ENCODE data around the gene YY1. TPM values are rescaled to one million over a fixed set of nuclear protein-coding genes. Genes with fewer than 3 reads are reported as not detected.

The YY1 gene
- polyA plus RNA-seq, 3 donors: 13.3 to 35.2 (median 15.7) TPM

GRCh38 chr14:100256339-100256895 lies 17.5 kb downstream of the YY1 start:
- no peaks in the 10 kb centered on the region for H3K27me3 Mint-ChIP-seq (ENCODE audit: low read depth in 3 of 3)
- peaks cover 51% of the 10 kb centered on the region for H3K4me1 Mint-ChIP-seq
- no peaks in the 10 kb centered on the region for H3K9me3 ChIP-seq (replicated peaks in 1 of 2; ENCODE audit: control insufficient read depth in 1 of 2, insufficient read depth in 1 of 2, low read length in 2 of 2)
- H3K79me2 ChIP-seq (ENCODE audit: insufficient read depth, low read length): peaks cover 100% of the 10 kb centered on the region
- intact Hi-C loops (cut with micrococcal nuclease): no loop called here
- no peak overlapping the region for H3K9ac ChIP-seq (ENCODE audit: insufficient read depth, low read length, poor library complexity, severe bottlenecking)
- H4K20me1 ChIP-seq (ENCODE audit: insufficient read depth, low read length): peaks cover 99% of the 10 kb centered on the region
- no peak overlapping the region for H3K4me2 ChIP-seq (replicated peaks; ENCODE audit: extremely low read depth, low read length, poor library complexity, severe bottlenecking)
- no peak overlapping the region for H2AFZ ChIP-seq (ENCODE audit: insufficient read depth, low read depth, low read length, poor library complexity, severe bottlenecking)
- H3K27ac ChIP-seq (ENCODE audit: low read depth in 1 of 2, low read length in 2 of 2): peak overlapping the region in 1 of 2 donors; percentile 14
- H3K4me1 ChIP-seq (ENCODE audit: control insufficient read depth in 1 of 2, insufficient read depth in 2 of 2, low read length in 2 of 2): peaks cover 18 to 23% of the 10 kb centered on the region in 2 donors
- no peak overlapping the region for H3K4me3 ChIP-seq (replicated peaks in 1 of 3; ENCODE audit: low read depth in 2 of 3, low read length in 3 of 3)
- DNase-seq: no peak
- no peak overlapping the region for H3K4me3 Mint-ChIP-seq
- no peaks in the 10 kb centered on the region for H3K36me3 Mint-ChIP-seq
- H3K27ac Mint-ChIP-seq: peak overlapping the region in 2 of 7 donors; percentile 23 to 37
- H3K27me3 ChIP-seq (ENCODE audit: control insufficient read depth in 2 of 2, insufficient read depth in 2 of 2, low read length in 2 of 2): no peaks in the 10 kb centered on the region
- H3K9me3 Mint-ChIP-seq: peaks cover 0 to 3% (median 0%) of the 10 kb centered on the region in 7 donors
- TF ChIP-seq CTCF (IDR thresholded peaks at IDR 0.05): no peak
- H3K36me3 ChIP-seq (replicated peaks in 1 of 2; ENCODE audit: control insufficient read depth in 1 of 2, insufficient read depth in 2 of 2, low read length in 2 of 2): no peaks in the 10 kb centered on the region
- no CpG with 5 or more reads among the region's 3 CpGs for WGBS (ENCODE audit: insufficient coverage)

- Histone ChIP-seq H3K4me1 (ENCODE audit: control insufficient read depth in 1 of 2, insufficient read depth in 2 of 2, low read length in 2 of 2) (peaks cover 7 to 15% of the 10 kb centered on the region in 2 donors), H3K27ac (ENCODE audit: low read depth in 1 of 2, low read length in 2 of 2) (peak overlapping the region in 1 of 2 donors; percentile 7), H3K36me3 (replicated peaks in 1 of 2; ENCODE audit: control insufficient read depth in 1 of 2, insufficient read depth in 2 of 2, low read length in 2 of 2) (peaks cover 31 to 48% of the 10 kb centered on the region in 2 donors), H3K9me3 (replicated peaks in 1 of 2; ENCODE audit: control insufficient read depth in 1 of 2, insufficient read depth in 1 of 2, low read length in 2 of 2) (no peaks in the 10 kb centered on the region), H2AFZ (ENCODE audit: insufficient read depth, low read depth, low read length, poor library complexity, severe bottlenecking) (no peak overlapping the region), H4K20me1 (ENCODE audit: insufficient read depth, low read length) (peaks cover 99% of the 10 kb centered on the region), H3K4me2 (replicated peaks; ENCODE audit: extremely low read depth, low read length, poor library complexity, severe bottlenecking) (no peak overlapping the region), H3K9ac (ENCODE audit: insufficient read depth, low read length, poor library complexity, severe bottlenecking) (no peak overlapping the region), H3K4me3 (replicated peaks in 1 of 3; ENCODE audit: low read depth in 2 of 3, low read length in 3 of 3) (no peak overlapping the region), H3K27me3 (ENCODE audit: control insufficient read depth in 2 of 2, insufficient read depth in 2 of 2, low read length in 2 of 2) (no peaks in the 10 kb centered on the region), H3K79me2 (ENCODE audit: insufficient read depth, low read length) (peaks cover 100% of the 10 kb centered on the region)
- intact Hi-C loops (cut with micrococcal nuclease): loop anchor here in 1 of 2 donors (10.0 kb wide), 1 partner anchor 363 kb away; no protein-coding TSS in a partner anchor
- H3K9me3 Mint-ChIP-seq: peaks cover 0 to 3% (median 0%) of the 10 kb centered on the region in 7 donors
- no peak overlapping the region for H3K4me3 Mint-ChIP-seq
- WGBS (ENCODE audit: insufficient coverage): 74% methylated on average over 2 of the region's 3 CpGs
- no peaks in the 10 kb centered on the region for H3K27me3 Mint-ChIP-seq (ENCODE audit: low read depth in 3 of 3)
- no peak for TF ChIP-seq CTCF (IDR thresholded peaks at IDR 0.05)
- no peak for DNase-seq
- H3K4me1 Mint-ChIP-seq: peaks cover 30% of the 10 kb centered on the region
- peak overlapping the region in 4 of 7 donors; percentile 4 to 66 (median 19) for H3K27ac Mint-ChIP-seq
- H3K36me3 Mint-ChIP-seq: peaks cover 33 to 49% of the 10 kb centered on the region in 2 donors
Observed at GRCh38 chr14:100261621-100262020, 22.7 kb downstream of the YY1 start.

All from CD14-positive monocyte (primary cell).